GM19099 (cell line): Measurements from ENCODE around the gene LCLAT1.

ENCODE experiments used
- POLR2A ChIP-seq: IDR thresholded peaks from 3 replicates; pipeline ENCODE4 v1.6.1; 2011; ENCODE audit warnings: low read depth; ENCODE audit not compliant: insufficient read length; ENCODE audit errors: extremely low read depth

The LCLAT1 gene

GRCh38 chr2:30447149-30448045 is at the start of gene LCLAT1:
LCLAT1 (plus strand) TSS chr2:30447246; CDS start chr2:30525591, 78,345 bp downstream.
- TF ChIP-seq POLR2A = peak; percentile 70

DNA sequence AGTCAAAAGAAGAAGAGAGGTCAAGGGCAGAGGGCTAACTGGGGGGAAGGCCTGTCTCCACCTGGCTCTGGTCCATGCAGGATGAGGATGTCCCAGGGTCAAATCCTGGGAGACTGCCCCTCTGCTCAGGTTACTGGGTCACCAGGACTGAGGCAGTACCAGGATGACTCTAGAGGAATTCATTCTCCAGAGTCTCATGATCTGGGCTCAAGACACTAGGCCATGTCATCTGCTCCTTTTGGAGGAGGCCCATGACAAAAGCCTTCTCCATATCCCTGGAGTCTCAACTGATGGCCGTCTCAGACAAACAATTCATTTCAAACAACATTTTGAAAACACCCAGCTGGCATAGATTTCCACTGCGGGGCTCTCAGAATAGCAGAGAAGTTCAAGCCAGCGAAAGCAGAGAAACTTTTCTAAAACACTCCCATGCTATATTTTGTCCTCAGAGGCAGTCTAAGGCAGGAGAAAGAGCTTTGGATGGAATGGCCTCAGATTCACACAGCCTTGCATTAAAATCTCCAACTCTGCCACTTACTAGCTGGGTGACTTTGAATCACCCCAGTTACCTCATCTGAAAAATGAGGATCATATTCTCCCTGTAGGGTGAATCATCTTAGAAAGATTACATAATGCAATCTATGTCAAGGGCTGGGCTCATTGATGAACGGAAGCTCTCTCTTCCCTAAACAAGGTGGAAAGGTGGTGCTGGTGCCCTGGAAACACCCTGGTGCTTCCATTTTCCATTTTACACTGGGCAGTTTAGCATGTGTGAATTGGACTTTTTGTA is 48.8 kb upstream of the LCLAT1 start:
- TF ChIP-seq POLR2A = no peak

DNA sequence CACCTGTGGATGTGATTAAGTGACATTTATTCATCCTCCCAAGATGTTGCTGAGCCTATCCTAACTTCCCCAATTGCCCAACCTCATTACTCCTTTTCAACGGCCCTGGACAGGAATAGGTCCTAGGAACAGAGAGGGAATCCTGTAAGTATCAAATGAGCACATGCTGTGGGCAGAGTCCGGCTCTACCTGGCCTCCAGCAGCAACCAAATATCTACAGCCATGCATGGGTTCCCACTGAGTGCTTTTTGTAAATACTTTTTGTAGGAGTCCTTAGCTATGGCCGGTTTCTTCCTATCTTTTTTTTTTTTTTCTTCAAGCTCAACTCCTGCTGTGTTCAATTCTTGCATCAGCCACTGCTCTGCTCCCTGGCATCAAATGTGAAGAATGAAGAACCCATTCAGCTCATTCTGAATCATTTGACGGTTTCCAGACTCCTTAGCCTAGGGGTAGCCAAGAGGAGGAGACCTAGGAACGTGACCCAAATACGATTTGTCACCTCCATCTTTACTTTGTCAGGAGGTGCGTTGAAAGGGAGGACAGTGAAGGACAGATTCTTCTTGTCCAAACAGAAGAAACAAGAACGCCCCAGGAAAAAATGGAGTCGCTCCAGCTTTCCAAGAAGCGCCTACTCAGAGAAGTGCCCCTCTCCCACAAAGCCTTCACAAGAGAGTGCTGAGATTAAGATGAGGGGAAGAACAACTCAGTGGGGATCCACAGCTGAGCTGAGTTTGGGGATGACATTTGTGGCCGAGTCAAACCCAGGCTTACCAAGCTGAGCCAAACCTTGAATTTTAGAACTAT is 46.7 kb upstream of the LCLAT1 start:
- TF ChIP-seq POLR2A = no peak

DNA sequence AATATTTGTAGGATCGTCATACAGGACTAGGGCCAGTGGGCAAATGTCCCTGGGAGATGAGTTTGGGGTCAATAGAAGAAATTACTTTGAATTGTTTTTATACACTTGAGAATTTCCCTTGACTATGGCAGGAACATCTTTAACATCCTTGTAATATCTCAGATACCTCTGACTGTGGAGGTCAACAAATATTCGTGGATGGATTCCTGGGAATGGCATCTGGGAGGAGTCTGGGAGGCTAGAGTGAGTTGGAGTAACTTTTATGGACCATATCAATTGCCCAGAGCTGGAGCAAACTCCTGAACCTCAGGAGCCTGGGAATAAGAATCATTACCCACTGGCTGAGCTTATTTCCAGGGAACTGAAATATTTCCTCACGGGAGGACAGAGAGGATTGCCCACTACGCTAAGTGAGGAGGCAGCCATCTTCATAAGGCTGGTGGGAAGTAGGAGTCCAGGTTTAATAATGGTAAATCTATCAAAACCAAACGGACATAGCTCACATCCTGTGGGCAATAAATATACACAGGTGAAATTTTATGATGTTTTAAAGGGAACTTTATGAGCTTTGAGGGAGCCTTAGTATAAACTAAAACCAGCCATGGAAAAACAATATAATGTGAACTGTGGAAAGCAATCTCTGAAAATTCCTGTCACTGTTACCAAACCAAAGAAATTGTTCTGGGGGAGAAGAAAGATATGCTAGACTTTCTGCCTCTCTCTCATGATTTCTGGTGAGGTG is 44.4 kb upstream of the LCLAT1 start:
- no peak for TF ChIP-seq POLR2A

- TF ChIP-seq POLR2A = no peak
Measured at GRCh38 chr2:30403592-30404312, 43.3 kb upstream of the LCLAT1 start.

DNA sequence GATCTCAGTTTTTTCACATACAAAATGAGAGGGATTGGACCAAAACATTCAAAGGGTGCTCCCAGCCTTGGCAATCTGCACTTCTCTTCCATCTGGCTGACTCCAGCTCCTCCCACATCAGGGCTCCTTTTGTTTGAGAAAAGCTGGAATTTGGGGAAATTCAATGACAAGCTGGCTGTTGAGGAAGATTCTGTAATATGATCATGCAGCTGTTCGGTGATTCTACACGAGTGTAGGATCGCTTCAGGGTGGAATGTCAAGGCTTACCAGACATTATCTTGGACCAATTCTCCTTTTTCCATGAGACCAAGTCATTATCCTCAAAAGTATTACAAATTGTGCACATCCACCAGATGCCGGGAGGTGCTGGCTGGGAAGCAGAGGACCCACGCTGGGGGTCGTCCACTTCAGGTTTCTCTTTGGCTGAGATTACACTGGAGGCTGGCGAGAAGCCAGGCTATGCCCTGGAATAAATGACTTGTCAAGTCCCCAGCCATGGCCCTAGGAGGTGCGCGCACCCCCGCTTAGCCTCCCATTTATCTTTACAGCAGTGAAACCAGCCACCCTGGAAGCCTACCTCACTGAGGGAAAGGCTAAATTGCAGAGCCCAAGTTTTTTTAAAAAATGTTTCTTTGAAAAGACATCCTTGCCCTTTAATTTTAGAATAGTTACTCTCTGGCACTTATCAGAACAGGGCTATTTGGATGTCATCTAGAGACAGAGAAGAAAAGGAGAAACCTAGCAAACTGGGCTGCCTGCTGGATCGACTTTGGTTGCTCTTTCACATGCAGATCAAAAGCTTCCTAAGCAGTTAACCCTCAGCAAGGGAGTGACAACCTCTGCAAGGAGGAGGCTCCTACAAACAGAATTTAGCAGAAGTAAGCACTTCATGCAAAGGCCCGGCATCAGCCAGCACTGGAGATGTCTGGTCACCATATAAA is 42.5 kb upstream of the LCLAT1 start:
- no peak for TF ChIP-seq POLR2A

- no peak for TF ChIP-seq POLR2A
Measured at GRCh38 chr2:30405260-30405605, 41.8 kb upstream of the LCLAT1 start.

- TF ChIP-seq POLR2A = no peak
Measured at GRCh38 chr2:30406853-30407252, 40.2 kb upstream of the LCLAT1 start.

GRCh38 chr2:30408961-30409387 is 38.1 kb upstream of the LCLAT1 start:
- TF ChIP-seq POLR2A = no peak

DNA sequence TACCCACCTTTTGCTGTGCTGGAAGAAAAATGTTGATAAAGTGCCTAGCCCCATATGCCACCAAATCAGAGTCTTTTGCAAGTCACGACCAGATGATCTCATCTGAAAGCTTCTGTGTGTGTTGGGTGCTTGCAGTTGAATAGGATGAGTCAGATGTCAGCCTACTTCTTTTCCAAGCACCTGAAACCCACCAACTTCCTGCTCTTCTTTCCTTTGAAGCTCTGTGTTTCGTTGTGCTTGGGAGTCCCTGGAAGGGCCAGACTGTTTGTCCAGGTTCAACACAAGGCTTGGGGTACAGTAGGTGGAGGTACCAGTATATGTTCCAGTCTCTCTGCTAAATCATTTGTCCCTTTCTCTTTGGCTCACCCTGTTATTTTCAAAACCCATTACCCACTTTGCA is 36.8 kb upstream of the LCLAT1 start:
- no peak for TF ChIP-seq POLR2A

DNA sequence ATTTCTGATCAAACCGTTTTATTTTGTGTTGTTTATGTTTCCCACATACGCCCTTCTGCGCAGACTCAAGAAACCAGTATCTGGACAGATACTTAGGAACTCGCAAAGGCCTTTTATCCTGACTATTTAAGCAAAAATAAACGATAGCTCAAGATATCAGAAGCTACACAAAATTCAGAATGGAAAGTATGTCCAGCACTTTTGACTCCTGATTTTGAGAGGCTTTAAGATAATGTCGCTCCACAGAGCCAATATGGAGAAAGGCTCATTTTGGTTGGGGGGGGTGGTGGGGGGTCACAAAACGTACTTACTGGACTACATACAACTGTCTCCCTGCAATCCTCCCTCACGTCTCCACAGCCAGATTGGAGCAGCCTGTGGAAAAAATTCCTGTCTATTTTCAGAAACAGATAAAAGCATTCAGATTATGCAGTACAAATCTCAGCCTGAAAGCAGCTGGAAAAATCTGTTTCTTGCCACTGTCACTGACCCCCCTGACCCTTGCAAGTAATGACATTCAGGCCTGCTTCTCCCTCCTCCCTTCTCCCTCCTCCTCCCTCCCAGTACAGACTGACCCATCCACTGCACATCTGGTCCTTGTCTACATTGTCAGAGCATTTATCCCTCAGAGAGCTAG is 34.9 kb upstream of the LCLAT1 start:
- no peak for TF ChIP-seq POLR2A
